GM19324 (cell line): ENCODE results near the gene GNGT2.
"Not testable (repeated sequence)": the region's sequence is repeated elsewhere in the genome, so short reads cannot be mapped to it uniquely, and the experiment has no call there.

ENCODE experiments used
- ATAC-seq: cut with Tn5 transposase; IDR thresholded peaks from one replicate; pipeline ENCODE4 v1.9.1; 2021; ENCODE audit warnings: mild to moderate bottlenecking, moderate library complexity; ENCODE audit not compliant: unreplicated experiment, low FRiP score

Gene GNGT2

GRCh38 chr17:49180998-49181635, 29.3 kb downstream of the GNGT2 start:
- no peak for ATAC-seq

GRCh38 chr17:49180303-49180702, 30.1 kb downstream of the GNGT2 start:
- ATAC-seq, result no peak

- not testable (repeated sequence) for ATAC-seq
Measured at GRCh38 chr17:49175978-49176377, 34.4 kb downstream of the GNGT2 start.

DNA sequence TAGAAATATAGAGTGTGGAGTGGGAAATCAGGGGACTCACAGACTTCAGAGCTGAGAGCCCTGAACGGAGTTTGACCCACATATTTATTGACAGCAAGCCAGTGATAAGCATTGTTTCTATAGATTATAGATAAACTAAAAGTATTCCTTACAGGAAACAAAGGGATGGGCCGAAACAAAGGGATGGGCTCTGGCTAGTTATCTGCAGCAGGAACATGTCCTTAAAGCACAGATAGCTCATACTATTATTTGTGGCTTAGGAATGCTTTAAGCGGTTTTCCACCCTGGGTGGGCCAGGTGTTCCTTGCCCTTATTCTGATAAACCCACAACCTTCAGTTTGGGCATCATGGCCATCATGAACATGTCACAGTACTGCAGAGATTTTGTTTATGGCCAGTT, 39.7 kb downstream of the GNGT2 start:
- ATAC-seq, result not testable (repeated sequence)

DNA sequence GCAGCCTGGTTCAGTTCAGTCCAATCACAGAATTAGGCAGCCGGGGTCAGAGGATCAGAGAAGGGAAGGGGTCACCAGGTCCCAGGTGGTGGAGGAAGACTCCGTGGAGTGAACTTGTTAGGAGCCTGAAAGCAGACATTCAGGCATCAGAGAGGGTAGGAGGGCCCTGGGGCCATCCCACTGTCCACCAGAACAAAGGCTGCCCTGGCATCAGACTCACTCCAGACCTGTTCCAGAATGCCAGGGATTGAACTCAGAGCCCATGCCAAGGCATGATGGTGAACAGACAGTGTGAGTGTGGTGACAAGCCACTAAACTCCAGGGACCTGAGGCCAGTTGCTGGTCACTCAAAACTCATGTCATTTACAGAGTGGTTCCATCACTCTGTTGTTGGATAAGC, 40.2 kb downstream of the GNGT2 start:
- no peak for ATAC-seq

GRCh38 chr17:49168706-49169105, 41.7 kb downstream of the GNGT2 start:
- no peak for ATAC-seq

- ATAC-seq, result no peak
Measured at GRCh38 chr17:49165143-49165542, 45.2 kb downstream of the GNGT2 start.

DNA sequence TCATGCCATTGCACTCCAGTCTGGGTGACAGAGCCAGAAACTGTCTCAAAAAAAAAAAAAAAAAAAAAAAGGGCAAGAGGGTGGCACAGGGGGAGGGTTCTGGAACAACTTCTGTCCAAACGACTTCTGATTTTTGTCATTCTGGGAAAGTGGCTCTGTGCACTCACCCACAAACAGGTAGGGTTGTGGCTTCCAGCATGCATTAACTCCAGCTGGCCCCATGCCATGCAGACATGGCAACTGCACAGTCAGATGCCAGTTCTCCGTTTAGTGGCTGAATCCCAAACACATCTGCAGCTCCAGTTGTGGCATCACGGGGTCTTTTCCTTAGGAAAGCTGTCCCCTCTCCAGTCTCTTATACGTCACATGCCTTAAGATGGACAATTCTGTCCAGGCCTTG, 47.5 kb downstream of the GNGT2 start:
- no peak for ATAC-seq

DNA sequence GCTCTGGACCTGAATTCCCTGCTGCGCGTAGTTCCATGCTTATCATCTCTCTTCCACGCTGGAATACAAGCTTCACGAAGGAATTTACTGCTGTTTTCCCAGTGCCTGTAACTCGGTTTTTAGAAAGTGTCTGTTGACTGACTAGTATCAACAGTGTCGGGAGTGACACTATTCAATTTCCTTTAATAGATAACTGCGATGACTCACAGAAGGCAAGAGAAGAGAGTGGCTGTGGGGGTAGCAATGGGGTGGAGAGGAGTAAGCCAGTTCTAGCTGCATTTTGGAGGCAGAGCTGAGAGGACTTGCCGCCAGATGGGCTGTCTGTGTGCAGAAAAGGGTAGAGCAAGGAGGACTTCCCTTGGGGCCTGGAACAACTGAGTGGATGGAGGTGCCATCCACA, 52.6 kb downstream of the GNGT2 start:
- ATAC-seq, result no peak

DNA sequence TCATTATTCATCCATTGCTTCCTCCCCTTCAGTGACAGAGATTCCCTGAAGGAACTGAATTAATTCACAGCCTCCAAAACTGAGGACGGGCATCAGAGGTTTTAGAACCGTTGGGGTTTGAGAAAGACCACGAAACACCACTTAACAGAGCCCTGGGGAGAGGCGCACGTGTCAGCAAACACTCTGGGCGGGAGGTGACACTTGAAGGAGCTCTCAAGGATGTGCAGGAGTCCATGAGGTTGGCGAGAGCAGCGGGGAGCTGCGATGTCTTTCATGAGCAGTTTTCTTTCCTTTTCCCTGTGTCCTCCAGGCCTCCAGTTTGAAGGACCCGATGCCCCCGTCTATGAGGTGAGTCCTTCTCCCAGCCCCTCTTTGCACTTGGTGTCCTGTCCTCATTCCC, 54.1 kb downstream of the GNGT2 start:
- no peak for ATAC-seq
